Uterus (tissue), 4 donors: ENCODE results near the gene HTR4. TPM values are rescaled to one million over a fixed set of nuclear protein-coding genes. Genes with fewer than 3 reads are reported as not detected.

ENCODE experiments used
- DNase-seq, 2 donors: peaks; one replicate each; pipeline ENCODE4 v3.0.0-alpha.2; 2019 to 2020
- H3K27ac ChIP-seq, 2 donors: fragments of 200-600 bp; sonication (generic); 1 replicate in 1 of 2; 2 replicates in 1 of 2; pipeline ENCODE4 v1.5.1; 2016 to 2018
- H3K27me3 ChIP-seq, 2 donors: fragments of 200-600 bp; sonication (generic); one replicate each; pipeline ENCODE4 v1.5.1; 2018 to 2019; ENCODE audit warnings: control low read depth in 1 of 2
- H3K36me3 ChIP-seq, 2 donors: fragments of 200-600 bp; sonication (generic); one replicate each; pipeline ENCODE4 v1.5.1; 2019; ENCODE audit warnings: control low read depth in 1 of 2
- H3K4me1 ChIP-seq, 2 donors: fragments of 200-600 bp; sonication (generic); one replicate each; pipeline ENCODE4 v1.5.1; 2018 to 2019; ENCODE audit warnings: control low read depth in 1 of 2
- H3K4me3 ChIP-seq, 2 donors: fragments of 200-600 bp; sonication (generic); 1 replicate in 1 of 2; 2 replicates in 1 of 2; pipeline ENCODE4 v1.5.1; 2018 to 2019; ENCODE audit warnings: mild to moderate bottlenecking in 1 of 2
- H3K9me3 ChIP-seq, 2 donors: fragments of 200-600 bp; sonication (generic); one replicate each; pipeline ENCODE4 v1.5.1; 2019; ENCODE audit warnings: control low read depth in 1 of 2
- POLR2A ChIP-seq, 2 donors: fragments of 450-650 bp; IDR thresholded peaks; one replicate each; pipeline ENCODE4 v1.6.1; 2016; ENCODE audit warnings: antibody characterized with exemption in 2 of 2, mild to moderate bottlenecking in 1 of 2, moderate library complexity in 1 of 2
- intact Hi-C: fragments of 100-400 bp; cut with DNase I; formaldehyde crosslinking; loops from one replicate; pipeline ENCODE4 v1.15.1; 2023; ENCODE audit warnings: low total_unique reads
- total RNA-seq, 4 donors: library from RNA; depleted of rRNA in 3 of 4; stranded (reverse); fragments of >200 nt in 3 of 4; gene quantifications; one replicate each; pipeline versions ENCODE4 v1.1.0 to v1.2.4, GENCODE V29; 2014 to 2023
- TF ChIP-seq, protein P1 (sequence below), 4 experiments: fragments of 200-600 bp in 2 of 4; fragments of 450-650 bp in 2 of 4; sonication (generic) in 2 of 4; IDR thresholded peaks; one replicate each; pipeline ENCODE4 v1.5.1; 2016 to 2019; ENCODE audit warnings: antibody characterized with exemption in 4 of 4, mild to moderate bottlenecking in 2 of 4, moderate library complexity in 1 of 4
- donor health status: DM: yes; HTN: yes; CAD: no.

Gene HTR4
- total RNA-seq, 4 donors from 2014 or later, result 0.26 to 0.40 TPM; not detected in 2

DNA sequence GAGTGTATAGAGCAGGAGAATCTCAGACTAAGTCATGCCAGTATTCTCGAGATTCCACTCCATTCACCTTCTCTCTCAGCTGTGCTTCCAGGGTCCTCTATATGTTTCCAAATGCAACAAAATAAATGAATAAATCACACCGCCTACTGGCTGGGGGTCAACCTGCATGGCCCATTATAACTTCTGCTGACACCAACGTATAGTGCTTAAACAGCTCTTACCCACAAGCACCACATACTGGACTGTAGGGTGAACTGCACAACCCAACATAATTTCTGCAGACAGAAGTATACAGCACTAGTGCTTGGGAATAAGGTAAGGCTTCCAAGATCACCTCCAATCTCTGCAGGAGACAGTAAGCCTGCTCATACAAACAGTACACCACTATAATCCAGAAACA lies 33.1 kb upstream of the HTR4 start:
- DNase-seq, result no peak
- TF ChIP-seq POLR2A (IDR thresholded peaks at IDR 0.05), result no peak
- TF ChIP-seq, protein P1, sequence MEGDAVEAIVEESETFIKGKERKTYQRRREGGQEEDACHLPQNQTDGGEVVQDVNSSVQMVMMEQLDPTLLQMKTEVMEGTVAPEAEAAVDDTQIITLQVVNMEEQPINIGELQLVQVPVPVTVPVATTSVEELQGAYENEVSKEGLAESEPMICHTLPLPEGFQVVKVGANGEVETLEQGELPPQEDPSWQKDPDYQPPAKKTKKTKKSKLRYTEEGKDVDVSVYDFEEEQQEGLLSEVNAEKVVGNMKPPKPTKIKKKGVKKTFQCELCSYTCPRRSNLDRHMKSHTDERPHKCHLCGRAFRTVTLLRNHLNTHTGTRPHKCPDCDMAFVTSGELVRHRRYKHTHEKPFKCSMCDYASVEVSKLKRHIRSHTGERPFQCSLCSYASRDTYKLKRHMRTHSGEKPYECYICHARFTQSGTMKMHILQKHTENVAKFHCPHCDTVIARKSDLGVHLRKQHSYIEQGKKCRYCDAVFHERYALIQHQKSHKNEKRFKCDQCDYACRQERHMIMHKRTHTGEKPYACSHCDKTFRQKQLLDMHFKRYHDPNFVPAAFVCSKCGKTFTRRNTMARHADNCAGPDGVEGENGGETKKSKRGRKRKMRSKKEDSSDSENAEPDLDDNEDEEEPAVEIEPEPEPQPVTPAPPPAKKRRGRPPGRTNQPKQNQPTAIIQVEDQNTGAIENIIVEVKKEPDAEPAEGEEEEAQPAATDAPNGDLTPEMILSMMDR (IDR thresholded peaks at IDR 0.05), result no peak

DNA sequence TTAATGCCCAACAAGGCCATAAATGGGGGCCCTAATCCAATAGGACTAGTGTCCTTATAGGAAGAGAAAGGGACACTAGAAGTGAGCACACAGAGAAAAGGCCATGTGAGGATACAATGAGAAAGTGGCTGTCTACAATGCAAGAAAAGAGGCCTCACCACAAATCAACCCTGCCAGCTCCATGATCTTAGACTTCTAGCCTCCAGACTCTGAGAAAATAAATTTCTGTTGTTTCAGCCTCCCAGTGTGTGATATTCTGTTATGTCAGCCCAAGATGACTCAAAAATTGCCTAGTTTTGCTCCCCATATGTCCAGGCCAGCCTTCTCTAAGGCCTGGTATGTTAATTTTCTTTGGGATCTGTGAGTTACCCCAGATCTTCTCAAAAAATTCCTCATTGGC lies 32.3 kb upstream of the HTR4 start:
- Histone ChIP-seq H3K27ac (no peak overlapping the region), H3K4me3 (no peak overlapping the region), H3K27me3 (no peaks in the 10 kb centered on the region), H3K4me1 (no peaks in the 10 kb centered on the region), H3K36me3 (no peaks in the 10 kb centered on the region), H3K9me3 (peaks cover 0 to 8% of the 10 kb centered on the region in 2 donors)
- intact Hi-C loops, result no loop called here
- no peak for DNase-seq
- no peak for TF ChIP-seq POLR2A (IDR thresholded peaks at IDR 0.05)
- TF ChIP-seq, protein P1 (IDR thresholded peaks at IDR 0.05), result no peak

More for the DNA sequence above, 33.1 kb upstream of the HTR4 start:
- peaks cover 0 to 8% of the 10 kb centered on the region in 2 donors for H3K9me3 ChIP-seq
- no peaks in the 10 kb centered on the region for H3K36me3 ChIP-seq
- no peaks in the 10 kb centered on the region for H3K27me3 ChIP-seq
- no peak overlapping the region for H3K4me3 ChIP-seq
- no peak overlapping the region for H3K27ac ChIP-seq
- H3K4me1 ChIP-seq, result no peaks in the 10 kb centered on the region
- intact Hi-C loops, result no loop called here

DNA sequence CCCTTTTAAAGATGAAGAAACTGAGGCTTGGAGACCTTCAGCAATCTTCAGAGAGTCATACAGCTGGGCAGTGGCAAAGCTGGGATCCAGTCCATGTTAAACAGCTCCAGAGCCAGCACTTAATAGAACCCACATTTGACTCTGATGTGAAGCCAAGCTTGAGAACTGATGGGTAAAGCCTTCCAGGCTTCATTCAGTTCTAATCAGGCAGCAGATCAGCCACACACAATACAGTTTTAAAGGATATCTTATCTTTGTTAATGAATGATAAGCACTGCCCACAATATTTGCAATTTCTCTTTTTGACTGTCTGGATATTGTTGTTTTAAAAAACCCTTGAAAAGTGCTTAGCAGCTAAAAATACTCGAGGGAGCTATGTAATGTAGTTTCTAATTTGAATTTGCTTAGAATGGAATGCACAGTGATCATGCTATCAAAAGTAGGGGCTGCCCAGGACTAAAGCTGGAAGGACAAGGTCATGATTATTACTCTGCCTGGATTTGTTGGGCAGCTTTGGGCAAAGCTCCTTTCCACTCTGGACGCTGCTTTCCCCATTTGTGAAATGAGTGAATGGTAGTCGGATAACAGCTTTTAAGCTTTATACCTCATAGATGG lies 31.3 kb upstream of the HTR4 start:
- Histone ChIP-seq H3K27me3 (no peaks in the 10 kb centered on the region), H3K4me1 (no peaks in the 10 kb centered on the region), H3K27ac (no peak overlapping the region), H3K36me3 (no peaks in the 10 kb centered on the region), H3K4me3 (no peak overlapping the region), H3K9me3 (peaks cover 0 to 8% of the 10 kb centered on the region in 2 donors)
- no peak for DNase-seq
- intact Hi-C loops, result no loop called here
- TF ChIP-seq, protein P1 (IDR thresholded peaks at IDR 0.05), result no peak
- TF ChIP-seq POLR2A (IDR thresholded peaks at IDR 0.05), result no peak

DNA sequence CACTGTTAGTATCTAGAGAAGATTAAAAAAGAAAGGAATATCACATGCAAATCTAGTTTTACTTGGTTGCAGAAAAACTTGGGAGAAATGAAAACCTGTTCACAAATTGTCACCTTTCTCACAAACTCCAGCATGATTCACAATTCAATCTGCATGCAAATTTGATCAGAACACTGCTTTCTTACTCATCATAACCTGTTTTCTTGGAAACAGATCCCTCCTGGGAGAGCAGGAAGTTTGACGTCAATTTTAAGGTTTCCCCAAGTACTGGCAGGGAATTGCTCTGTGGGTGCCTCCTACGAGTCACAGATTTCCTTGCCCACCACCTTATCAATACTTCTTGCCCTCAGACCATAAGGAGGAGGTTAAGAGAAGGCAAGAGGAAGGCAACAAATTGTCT lies 30.2 kb upstream of the HTR4 start:
- intact Hi-C loops, result no loop called here
- Histone ChIP-seq H3K36me3 (no peaks in the 10 kb centered on the region), H3K27ac (no peak overlapping the region), H3K27me3 (no peaks in the 10 kb centered on the region), H3K4me3 (no peak overlapping the region), H3K4me1 (no peaks in the 10 kb centered on the region), H3K9me3 (peaks cover 0 to 8% of the 10 kb centered on the region in 2 donors)
- DNase-seq, result no peak
- no peak for TF ChIP-seq POLR2A (IDR thresholded peaks at IDR 0.05)
- TF ChIP-seq, protein P1 (IDR thresholded peaks at IDR 0.05), result no peak

DNA sequence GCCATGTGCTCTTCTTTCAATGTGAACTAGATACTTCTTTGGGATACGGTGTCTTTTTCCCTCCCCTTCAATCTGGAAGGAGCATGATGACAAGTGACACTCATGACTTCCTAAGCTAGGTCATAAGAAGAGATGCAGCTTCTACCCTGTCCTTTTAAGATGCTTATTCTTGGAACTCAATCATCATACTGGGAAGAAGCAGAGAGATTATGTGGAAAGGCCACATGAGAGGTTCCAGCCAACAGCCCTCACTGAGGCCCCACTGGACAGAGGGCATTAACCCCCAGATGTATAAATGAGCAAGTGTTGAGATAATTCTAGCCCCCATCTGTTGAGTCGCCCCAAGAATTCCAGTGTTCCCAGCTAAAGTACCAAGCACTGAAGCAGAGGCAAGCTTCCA lies 29.3 kb upstream of the HTR4 start:
- Histone ChIP-seq H3K27ac (no peak overlapping the region), H3K27me3 (no peaks in the 10 kb centered on the region), H3K9me3 (peaks cover 0 to 5% of the 10 kb centered on the region in 2 donors), H3K36me3 (no peaks in the 10 kb centered on the region), H3K4me3 (no peak overlapping the region), H3K4me1 (no peaks in the 10 kb centered on the region)
- intact Hi-C loops, result no loop called here
- TF ChIP-seq, protein P1 (IDR thresholded peaks at IDR 0.05), result no peak
- no peak for TF ChIP-seq POLR2A (IDR thresholded peaks at IDR 0.05)
- DNase-seq, result no peak
